RWPE2 (cell line): Measurements from ENCODE around the gene IDH2.

Experiments
- ATAC-seq: fragments of 200-7000 bp; cut with Tn5 transposase; 3 replicates; pipeline ENCODE4 v1.9.1; 2021; ENCODE audit warnings: low read depth
- DNase-seq: peaks from one replicate; pipeline ENCODE4 v3.0.0-alpha.2; 2020; ENCODE audit warnings: low spot score
- H3K27ac ChIP-seq: fragments of 450-650 bp; 2 replicates; pipeline ENCODE4 v1.5.1; 2017; ENCODE audit warnings: mild to moderate bottlenecking; ENCODE audit not compliant: poor library complexity, severe bottlenecking
- H3K27me3 ChIP-seq: fragments of 250-450 bp; sonication (Bioruptor Pico); 2 replicates; pipeline ENCODE4 v1.5.1; 2021; ENCODE audit warnings: mild to moderate bottlenecking, moderate library complexity; ENCODE audit not compliant: insufficient read depth, poor library complexity, severe bottlenecking
- H3K36me3 ChIP-seq: fragments of 250-450 bp; sonication (Bioruptor Pico); 2 replicates; pipeline ENCODE4 v1.5.1; 2020; ENCODE audit warnings: low read depth, mild to moderate bottlenecking, moderate library complexity
- H3K4me1 ChIP-seq: fragments of 250-450 bp; sonication (Bioruptor Pico); 2 replicates; pipeline ENCODE4 v1.5.1; 2021; ENCODE audit warnings: mild to moderate bottlenecking, moderate library complexity; ENCODE audit not compliant: insufficient read depth, poor library complexity, severe bottlenecking
- H3K4me3 ChIP-seq: fragments of 250-450 bp; sonication (Bioruptor Pico); 2 replicates; pipeline ENCODE4 v1.5.1; 2021; ENCODE audit warnings: mild to moderate bottlenecking, moderate library complexity; ENCODE audit not compliant: severe bottlenecking
- H3K9me3 ChIP-seq: fragments of 250-450 bp; sonication (Bioruptor Pico); 2 replicates; pipeline ENCODE4 v1.5.1; 2021; ENCODE audit warnings: mild to moderate bottlenecking, moderate library complexity; ENCODE audit not compliant: severe bottlenecking
- CTCF ChIP-seq: fragments of 450-650 bp; IDR thresholded peaks from one replicate; pipeline ENCODE4 v1.5.1; 2017; ENCODE audit warnings: mild to moderate bottlenecking, moderate library complexity; ENCODE audit not compliant: poor library complexity, severe bottlenecking

IDH2 gene

GRCh38 chr15:90064911-90065681 is 37.2 kb downstream of the IDH2 start:
- Histone ChIP-seq H3K4me1 (peaks cover 25% of the 10 kb centered on the region), H3K36me3 (peaks cover 10% of the 10 kb centered on the region), H3K4me3 (no peak overlapping the region), H3K9me3 (no peaks in the 10 kb centered on the region), H3K27me3 (no peaks in the 10 kb centered on the region), H3K27ac (no peak overlapping the region)
- DNase-seq = peak; percentile 77
- no peak for TF ChIP-seq CTCF
- ATAC-seq = no peak

- DNase-seq = no peak
- H3K4me1 ChIP-seq = peaks cover 32% of the 10 kb centered on the region
- no peaks in the 10 kb centered on the region for H3K9me3 ChIP-seq
- TF ChIP-seq CTCF = no peak
- ATAC-seq = no peak
- H3K4me3 ChIP-seq = no peak overlapping the region
- no peaks in the 10 kb centered on the region for H3K27me3 ChIP-seq
- peaks cover 9% of the 10 kb centered on the region for H3K36me3 ChIP-seq
- peak overlapping the region; percentile 69 for H3K27ac ChIP-seq
Observed at GRCh38 chr15:90063770-90064247, 38.5 kb downstream of the IDH2 start.

GRCh38 chr15:90062973-90063769 is 39.1 kb downstream of the IDH2 start:
- ATAC-seq (no peak), DNase-seq (no peak)
- H3K4me3 ChIP-seq = no peak overlapping the region
- no peaks in the 10 kb centered on the region for H3K9me3 ChIP-seq
- peaks cover 3% of the 10 kb centered on the region for H3K36me3 ChIP-seq
- no peak for TF ChIP-seq CTCF
- peaks cover 32% of the 10 kb centered on the region for H3K4me1 ChIP-seq
- H3K27me3 ChIP-seq = no peaks in the 10 kb centered on the region
- peak overlapping the region; percentile 69 for H3K27ac ChIP-seq

GRCh38 chr15:90062462-90062932 is 39.8 kb downstream of the IDH2 start:
- H3K27ac ChIP-seq = peak overlapping the region; percentile 69
- peak; percentile 98 for DNase-seq

More at GRCh38 chr15:90062462-90062932, 39.8 kb downstream of the IDH2 start:
- Histone ChIP-seq H3K9me3 (no peaks in the 10 kb centered on the region), H3K4me1 (peaks cover 32% of the 10 kb centered on the region), H3K4me3 (no peak overlapping the region), H3K36me3 (no peaks in the 10 kb centered on the region), H3K27me3 (no peaks in the 10 kb centered on the region)
- ATAC-seq = peak; percentile 83
- TF ChIP-seq CTCF = no peak
